ENCODE measurements around the gene NDUFA7.
"Not testable (repeated sequence)": the region's sequence is repeated elsewhere in the genome, so short reads cannot be mapped to it uniquely, and the experiment has no call there.

The NDUFA7 gene

GRCh38 chr19:8321986-8322637 lies 937 bp upstream of the NDUFA7 start:
- Mint-ChIP-seq H3K9me3 (no peaks in the 10 kb centered on the region), H3K27ac (peak overlapping the region; percentile 98 to 99), H3K4me3 (peak overlapping the region; percentile 95 to 98), H3K36me3 (ENCODE audit: insufficient read depth) (peaks cover 41% of the 10 kb centered on the region), H3K27me3 (no peaks in the 10 kb centered on the region), H3K4me1 (ENCODE audit: low read depth in 2 of 2) (peaks cover 20 to 21% of the 10 kb centered on the region in 2 donors)
- no peak for DNase-seq
- no peak for ATAC-seq (replicated peaks)

DNA sequence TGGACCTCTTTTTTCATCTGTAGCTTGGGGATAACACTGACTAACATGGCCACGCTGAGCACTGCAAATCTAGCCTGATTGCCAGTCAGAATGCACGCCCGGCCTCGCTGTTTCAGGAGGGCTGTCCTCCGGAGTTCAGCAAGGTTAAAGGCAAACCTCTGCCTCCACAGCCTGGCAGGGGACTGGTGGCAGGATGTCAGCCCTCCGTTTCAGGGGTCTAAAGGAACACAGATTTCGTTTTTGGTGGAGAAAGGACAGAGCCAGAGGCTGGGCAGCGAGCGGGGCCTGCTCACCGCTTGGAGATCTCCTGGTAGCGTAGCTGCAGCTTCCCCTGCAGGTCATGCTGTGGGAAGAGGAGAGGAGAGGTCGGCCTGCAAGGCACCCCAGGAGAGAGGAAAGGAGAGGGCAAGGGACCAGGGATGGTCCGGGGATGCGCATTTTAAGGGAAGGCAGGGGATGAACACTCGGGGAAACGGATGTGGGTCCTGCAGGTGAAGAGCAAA lies 560 bp downstream of the NDUFA7 start:
- H3K4me3 Mint-ChIP-seq, result peak overlapping the region; percentile 95 to 98
- H3K9me3 Mint-ChIP-seq, result no peaks in the 10 kb centered on the region
- ATAC-seq (replicated peaks) (peak; percentile 13), DNase-seq (no peak)
- H3K27ac Mint-ChIP-seq, result peak overlapping the region; percentile 98 to 99
- H3K4me1 Mint-ChIP-seq (ENCODE audit: low read depth in 2 of 2), result peaks cover 20 to 22% of the 10 kb centered on the region in 2 donors
- no peaks in the 10 kb centered on the region for H3K27me3 Mint-ChIP-seq
- peaks cover 54% of the 10 kb centered on the region for H3K36me3 Mint-ChIP-seq (ENCODE audit: insufficient read depth)

GRCh38 chr19:8319807-8320520 lies 1.2 kb downstream of the NDUFA7 start:
- H3K36me3 Mint-ChIP-seq (ENCODE audit: insufficient read depth), result peaks cover 50% of the 10 kb centered on the region
- ATAC-seq (replicated peaks) (no peak), DNase-seq (no peak)
- H3K4me3 Mint-ChIP-seq, result peak overlapping the region; percentile 95 to 98
- no peaks in the 10 kb centered on the region for H3K9me3 Mint-ChIP-seq
- peak overlapping the region; percentile 98 to 99 for H3K27ac Mint-ChIP-seq
- peaks cover 20 to 22% of the 10 kb centered on the region in 2 donors for H3K4me1 Mint-ChIP-seq (ENCODE audit: low read depth in 2 of 2)
- no peaks in the 10 kb centered on the region for H3K27me3 Mint-ChIP-seq

GRCh38 chr19:8318835-8319234 lies 2.3 kb downstream of the NDUFA7 start:
- not testable (repeated sequence) for H3K27me3 Mint-ChIP-seq; ATAC-seq (replicated peaks); DNase-seq; H3K4me3 Mint-ChIP-seq; H3K9me3 Mint-ChIP-seq; H3K27ac Mint-ChIP-seq
- peaks cover 51% of the 10 kb centered on the region for H3K36me3 Mint-ChIP-seq (ENCODE audit: insufficient read depth)
- peaks cover 20 to 22% of the 10 kb centered on the region in 2 donors for H3K4me1 Mint-ChIP-seq (ENCODE audit: low read depth in 2 of 2)

GRCh38 chr19:8316351-8317125 lies 4.6 kb downstream of the NDUFA7 start:
- peaks cover 56% of the 10 kb centered on the region for H3K36me3 Mint-ChIP-seq (ENCODE audit: insufficient read depth)
- H3K4me1 Mint-ChIP-seq (ENCODE audit: low read depth in 2 of 2), result peaks cover 13 to 14% of the 10 kb centered on the region in 2 donors
- no peak overlapping the region for H3K27ac Mint-ChIP-seq
- H3K9me3 Mint-ChIP-seq, result no peaks in the 10 kb centered on the region
- ATAC-seq (replicated peaks), result no peak
- DNase-seq, result no peak
- no peak overlapping the region for H3K4me3 Mint-ChIP-seq
- H3K27me3 Mint-ChIP-seq, result no peaks in the 10 kb centered on the region

- H3K36me3 Mint-ChIP-seq (ENCODE audit: insufficient read depth), result peaks cover 43% of the 10 kb centered on the region
- not testable (repeated sequence) for DNase-seq; H3K4me3 Mint-ChIP-seq; ATAC-seq (replicated peaks); H3K27me3 Mint-ChIP-seq; H3K4me1 Mint-ChIP-seq (ENCODE audit: low read depth in 2 of 2); H3K9me3 Mint-ChIP-seq
- H3K27ac Mint-ChIP-seq, result peak overlapping the region in 1 of 2 donors; percentile 23
These were observed 6.1 kb downstream of the NDUFA7 start for GRCh38 chr19:8314981-8315640.

DNA sequence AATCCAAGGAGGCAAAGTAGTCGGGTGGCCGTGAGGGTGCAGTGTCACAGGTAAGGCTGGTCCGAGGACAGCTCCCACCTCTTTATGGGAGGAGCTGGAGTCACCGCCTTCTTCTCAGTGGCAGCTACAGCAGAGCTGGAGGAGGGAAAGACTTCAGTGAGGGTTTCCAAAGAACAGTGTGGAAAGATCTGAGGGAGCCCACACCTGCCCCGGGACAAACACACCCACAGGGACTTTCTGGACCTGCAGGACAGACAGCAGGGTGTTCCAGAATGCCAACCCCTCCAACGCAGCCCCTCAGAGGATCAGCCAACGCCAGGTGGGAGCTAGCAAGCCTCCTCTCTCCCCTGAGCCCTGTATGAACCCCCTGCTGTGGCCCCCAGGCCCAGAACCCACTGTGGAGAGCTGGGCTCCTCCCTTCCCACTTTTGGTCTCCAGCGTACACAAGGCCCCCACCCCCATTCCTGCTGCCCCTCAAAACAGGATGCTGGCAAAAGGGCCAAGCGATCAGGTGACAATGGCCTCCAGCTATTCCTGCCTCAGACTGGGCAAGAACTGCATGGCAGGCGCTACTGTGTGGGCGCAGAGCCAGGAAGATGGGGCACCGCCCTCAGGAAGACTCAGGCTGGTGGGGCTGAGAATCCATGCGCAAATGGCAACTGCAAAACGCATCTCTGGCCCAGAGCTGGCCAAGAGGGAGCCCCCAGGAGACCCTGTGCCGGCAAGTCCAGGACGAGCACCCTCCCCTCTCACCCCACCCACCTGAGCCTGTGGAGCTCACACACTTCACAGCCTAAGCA lies 9.5 kb downstream of the NDUFA7 start:
- ATAC-seq (replicated peaks) (no peak), DNase-seq (no peak)
- no peak overlapping the region for H3K4me3 Mint-ChIP-seq
- H3K27ac Mint-ChIP-seq, result no peak overlapping the region
- H3K27me3 Mint-ChIP-seq, result no peaks in the 10 kb centered on the region
- H3K9me3 Mint-ChIP-seq, result no peaks in the 10 kb centered on the region
- peaks cover 21 to 25% of the 10 kb centered on the region in 2 donors for H3K4me1 Mint-ChIP-seq (ENCODE audit: low read depth in 2 of 2)
- peaks cover 46% of the 10 kb centered on the region for H3K36me3 Mint-ChIP-seq (ENCODE audit: insufficient read depth)

GRCh38 chr19:8310342-8311055 lies 10.7 kb downstream of the NDUFA7 start:
- H3K4me1 Mint-ChIP-seq (ENCODE audit: low read depth in 2 of 2), result peaks cover 27 to 33% of the 10 kb centered on the region in 2 donors
- no peak overlapping the region for H3K27ac Mint-ChIP-seq
- H3K9me3 Mint-ChIP-seq, result no peaks in the 10 kb centered on the region
- DNase-seq (no peak), ATAC-seq (replicated peaks) (no peak)
- peaks cover 37% of the 10 kb centered on the region for H3K36me3 Mint-ChIP-seq (ENCODE audit: insufficient read depth)
- no peak overlapping the region for H3K4me3 Mint-ChIP-seq
- H3K27me3 Mint-ChIP-seq, result no peaks in the 10 kb centered on the region

- Mint-ChIP-seq H3K27me3 (no peaks in the 10 kb centered on the region), H3K27ac (peak overlapping the region; percentile 93 to 96), H3K4me1 (ENCODE audit: low read depth in 2 of 2) (peaks cover 33 to 35% of the 10 kb centered on the region in 2 donors), H3K4me3 (peak overlapping the region; percentile 82 to 95), H3K9me3 (no peaks in the 10 kb centered on the region), H3K36me3 (ENCODE audit: insufficient read depth) (peaks cover 32% of the 10 kb centered on the region)
- no peak for DNase-seq
- no peak for ATAC-seq (replicated peaks)
These were observed 12.3 kb downstream of the NDUFA7 start for GRCh38 chr19:8308891-8309291.

- peaks cover 33 to 35% of the 10 kb centered on the region in 2 donors for H3K4me1 Mint-ChIP-seq (ENCODE audit: low read depth in 2 of 2)
- ATAC-seq (replicated peaks) (peak; percentile 90), DNase-seq (peak; percentile 80 to 83 (median 81))
- H3K36me3 Mint-ChIP-seq (ENCODE audit: insufficient read depth), result peaks cover 29% of the 10 kb centered on the region
- H3K27ac Mint-ChIP-seq, result peak within 1 kb of the TSS; percentile 93 to 96
- no peaks in the 10 kb centered on the region for H3K27me3 Mint-ChIP-seq
- no peaks in the 10 kb centered on the region for H3K9me3 Mint-ChIP-seq
- peak within 1 kb of the TSS; percentile 82 to 95 for H3K4me3 Mint-ChIP-seq
These were observed 13.0 kb downstream of the NDUFA7 start, which contains the start of gene CD320 for GRCh38 chr19:8307965-8308866. TSS of gene CD320 (minus strand) at chr19:8308358. CDS start at chr19:8308290, 68 bp downstream.

DNA sequence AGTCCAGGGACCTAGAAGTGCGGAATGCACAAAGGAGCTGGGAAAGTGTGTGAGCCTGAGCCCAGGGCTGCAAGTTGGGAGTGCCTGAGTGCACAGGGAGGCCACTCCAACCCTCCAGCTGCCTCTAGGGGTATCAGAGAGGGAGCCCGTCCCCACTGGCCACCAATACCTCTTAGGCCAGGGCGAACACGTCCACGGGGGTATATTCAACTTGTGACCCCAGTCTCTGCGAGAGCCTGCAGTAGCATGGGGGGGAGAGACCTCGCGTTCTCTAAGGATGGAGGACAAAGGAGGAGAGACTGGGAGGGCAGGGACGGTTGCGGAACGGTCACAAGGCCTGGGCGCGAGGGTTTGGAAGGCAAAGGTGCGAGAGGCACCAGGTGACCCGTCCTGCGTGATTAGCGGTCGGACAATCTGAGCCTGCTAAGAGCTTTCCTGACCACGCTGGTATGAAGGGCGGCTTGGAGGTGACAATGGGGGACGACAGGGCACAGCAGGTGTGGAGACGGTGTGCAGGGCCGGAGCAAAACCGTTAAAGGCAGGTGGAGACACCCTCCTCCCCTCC lies 13.7 kb downstream of the NDUFA7 start:
- H3K27ac Mint-ChIP-seq, result peak overlapping the region; percentile 93 to 96
- H3K4me3 Mint-ChIP-seq, result peak overlapping the region; percentile 82 to 95
- DNase-seq (no peak), ATAC-seq (replicated peaks) (no peak)
- no peaks in the 10 kb centered on the region for H3K9me3 Mint-ChIP-seq
- peaks cover 22% of the 10 kb centered on the region for H3K36me3 Mint-ChIP-seq (ENCODE audit: insufficient read depth)
- peaks cover 33 to 35% of the 10 kb centered on the region in 2 donors for H3K4me1 Mint-ChIP-seq (ENCODE audit: low read depth in 2 of 2)
- no peaks in the 10 kb centered on the region for H3K27me3 Mint-ChIP-seq

Measured in effector memory CD8-positive, alpha-beta T cell (primary cell).